ENCODE measurements around the gene SERPINH1. TPM values are rescaled to one million over a fixed set of nuclear protein-coding genes. Genes with fewer than 3 reads are reported as not detected.

The SERPINH1 gene
- total and polyA plus RNA-seq, 8 donors = 15.4 to 297 (median 48.4) TPM

DNA sequence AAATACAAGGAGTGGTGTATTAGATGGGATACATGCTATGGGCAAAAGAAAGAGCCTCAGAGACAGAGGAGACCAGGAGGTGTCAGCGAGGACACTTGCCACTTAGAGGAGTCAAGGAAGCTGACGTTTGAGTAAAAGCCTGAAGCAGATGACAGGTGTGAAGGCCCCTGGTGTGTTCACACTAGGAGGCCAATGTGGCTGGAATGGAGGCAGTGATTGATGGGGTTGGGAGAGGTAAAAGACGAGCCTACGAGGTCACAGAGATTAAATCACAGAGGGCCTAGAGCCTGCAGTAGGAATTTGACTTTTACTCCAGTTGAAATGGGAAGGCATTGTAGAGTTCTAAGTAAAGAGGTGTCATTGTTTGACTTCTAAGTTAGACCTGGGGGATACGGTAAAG is 24.3 kb upstream of the SERPINH1 start:
- no peak overlapping the region for H3K27ac ChIP-seq
- TF ChIP-seq POLR2A (IDR thresholded peaks at IDR 0.05) (no peak), POLR2AphosphoS5 (IDR thresholded peaks at IDR 0.05) (no peak), EP300 (IDR thresholded peaks at IDR 0.05) (no peak)
- TF ChIP-seq, protein P1, sequence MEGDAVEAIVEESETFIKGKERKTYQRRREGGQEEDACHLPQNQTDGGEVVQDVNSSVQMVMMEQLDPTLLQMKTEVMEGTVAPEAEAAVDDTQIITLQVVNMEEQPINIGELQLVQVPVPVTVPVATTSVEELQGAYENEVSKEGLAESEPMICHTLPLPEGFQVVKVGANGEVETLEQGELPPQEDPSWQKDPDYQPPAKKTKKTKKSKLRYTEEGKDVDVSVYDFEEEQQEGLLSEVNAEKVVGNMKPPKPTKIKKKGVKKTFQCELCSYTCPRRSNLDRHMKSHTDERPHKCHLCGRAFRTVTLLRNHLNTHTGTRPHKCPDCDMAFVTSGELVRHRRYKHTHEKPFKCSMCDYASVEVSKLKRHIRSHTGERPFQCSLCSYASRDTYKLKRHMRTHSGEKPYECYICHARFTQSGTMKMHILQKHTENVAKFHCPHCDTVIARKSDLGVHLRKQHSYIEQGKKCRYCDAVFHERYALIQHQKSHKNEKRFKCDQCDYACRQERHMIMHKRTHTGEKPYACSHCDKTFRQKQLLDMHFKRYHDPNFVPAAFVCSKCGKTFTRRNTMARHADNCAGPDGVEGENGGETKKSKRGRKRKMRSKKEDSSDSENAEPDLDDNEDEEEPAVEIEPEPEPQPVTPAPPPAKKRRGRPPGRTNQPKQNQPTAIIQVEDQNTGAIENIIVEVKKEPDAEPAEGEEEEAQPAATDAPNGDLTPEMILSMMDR (IDR thresholded peaks at IDR 0.05) = no peak
- no peak overlapping the region for H3K4me3 ChIP-seq
- H3K4me1 ChIP-seq = peaks cover 0 to 10% (median 0%) of the 10 kb centered on the region in 4 donors
- H3K27me3 ChIP-seq = no peaks in the 10 kb centered on the region
- WGBS, 5 donors = 80 to 90% (median 88%) methylated on average over 5 of the region's 5 CpGs
- H3K36me3 ChIP-seq = no peaks in the 10 kb centered on the region
- no peaks in the 10 kb centered on the region for H3K9me3 ChIP-seq
- intact Hi-C loops (cut with DNase I; ENCODE audit: low total_unique reads) = loop anchor here (10.0 kb wide), 1 partner anchor 253 kb away; no protein-coding TSS in a partner anchor
- no peak for DNase-seq

DNA sequence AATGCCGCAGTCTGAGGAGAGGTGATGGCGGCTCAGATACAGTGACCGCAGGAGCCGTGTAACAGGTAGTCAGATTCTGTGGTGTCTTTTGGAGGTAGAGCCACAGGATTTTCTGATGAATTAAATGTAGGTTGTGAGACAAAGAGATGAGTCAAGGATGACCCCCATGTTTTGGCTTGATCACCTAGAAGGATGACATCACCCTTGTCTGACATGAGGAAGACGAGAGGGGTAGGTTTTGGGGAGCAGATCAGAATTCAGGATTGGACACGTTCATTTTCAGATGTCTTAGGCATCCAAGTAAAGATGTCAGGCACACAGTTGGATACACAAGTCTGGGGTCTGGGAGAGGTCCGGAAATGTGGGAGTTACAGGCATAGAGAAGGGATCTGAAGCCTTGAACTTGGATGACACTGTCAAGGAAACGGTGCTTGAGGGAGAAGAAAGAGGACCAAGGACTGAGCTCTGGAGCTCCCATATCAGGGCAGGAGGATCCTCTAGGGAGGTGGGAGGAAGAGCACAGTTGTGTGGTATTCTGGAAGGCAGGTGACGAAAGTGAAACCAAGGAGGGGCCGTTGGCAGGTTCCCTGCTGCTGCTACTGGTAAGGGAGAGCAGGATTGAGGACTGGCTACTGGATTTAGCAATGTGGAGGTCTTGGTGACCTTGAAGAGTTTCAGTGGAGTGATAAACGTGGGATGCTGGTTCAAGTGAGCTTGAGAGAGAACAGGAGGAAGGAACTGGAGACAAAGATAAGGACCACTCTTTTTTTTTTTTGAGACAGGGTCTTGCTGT is 23.7 kb upstream of the SERPINH1 start:
- Histone ChIP-seq H3K4me1 (peaks cover 0 to 10% (median 0%) of the 10 kb centered on the region in 4 donors), H3K4me3 (no peak overlapping the region), H3K27ac (no peak overlapping the region), H3K27me3 (no peaks in the 10 kb centered on the region), H3K9me3 (no peaks in the 10 kb centered on the region), H3K36me3 (no peaks in the 10 kb centered on the region)
- DNase-seq = no peak
- intact Hi-C loops (cut with DNase I; ENCODE audit: low total_unique reads) = loop anchor here (10.0 kb wide), 1 partner anchor 254 kb away; no protein-coding TSS in a partner anchor
- TF ChIP-seq POLR2AphosphoS5 (IDR thresholded peaks at IDR 0.05) = no peak
- no peak for TF ChIP-seq EP300 (IDR thresholded peaks at IDR 0.05)
- TF ChIP-seq POLR2A (IDR thresholded peaks at IDR 0.05) = no peak
- TF ChIP-seq, protein P1 (IDR thresholded peaks at IDR 0.05) = no peak
- whole genome bisulfite sequencing, 5 donors = 77 to 80% (median 79%) methylated on average over 11 of the region's 11 CpGs

DNA sequence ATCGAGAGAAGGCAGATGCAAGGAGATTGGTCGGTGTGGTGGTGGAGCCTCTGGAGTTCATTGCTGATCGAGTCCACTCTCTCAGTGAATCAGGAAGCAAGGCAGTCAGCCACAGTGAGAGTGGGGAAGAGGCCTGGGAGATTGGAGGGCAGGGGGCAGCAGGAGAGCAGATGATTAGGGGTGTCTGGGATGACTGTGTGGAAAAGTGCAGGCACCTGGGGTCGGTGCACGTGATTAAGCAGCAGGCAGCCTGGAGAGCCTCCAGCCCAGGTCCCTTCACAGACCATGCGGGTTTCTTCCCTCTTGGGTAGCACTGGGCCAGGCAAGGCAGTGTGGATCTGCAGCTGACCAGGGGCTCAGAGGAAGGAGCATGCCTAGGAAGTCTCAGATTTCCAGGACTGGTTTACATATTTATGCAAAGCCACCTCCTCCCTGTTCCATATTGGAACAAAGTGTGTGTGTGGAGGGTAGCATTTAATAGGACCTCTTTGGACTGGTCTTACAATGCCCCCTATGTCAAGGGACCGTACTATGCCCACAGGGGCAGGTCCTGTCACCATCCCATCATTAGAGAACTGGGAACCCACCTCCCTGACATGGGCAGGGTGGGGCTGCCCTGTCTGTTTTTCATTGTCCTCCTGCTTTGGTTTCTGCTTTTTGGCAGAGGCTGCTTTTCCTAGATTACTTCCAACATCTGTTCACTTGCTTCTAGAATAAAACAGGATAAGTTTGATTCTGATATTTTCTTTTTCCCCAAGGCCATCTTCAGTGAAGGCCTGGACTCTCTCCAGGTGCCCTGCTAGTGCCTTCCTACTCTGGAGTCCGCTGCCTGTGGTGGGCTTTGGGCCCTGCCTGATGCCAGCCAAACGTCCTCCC is 22.4 kb upstream of the SERPINH1 start:
- TF ChIP-seq, protein P1 (IDR thresholded peaks at IDR 0.05) = no peak
- TF ChIP-seq EP300 (IDR thresholded peaks at IDR 0.05) = no peak
- TF ChIP-seq POLR2AphosphoS5 (IDR thresholded peaks at IDR 0.05) = no peak
- TF ChIP-seq POLR2A (IDR thresholded peaks at IDR 0.05) = no peak
- intact Hi-C loops (cut with DNase I; ENCODE audit: low total_unique reads) = loop anchor here (10.0 kb wide), 1 partner anchor 255 kb away; no protein-coding TSS in a partner anchor
- Histone ChIP-seq H3K36me3 (no peaks in the 10 kb centered on the region), H3K27me3 (no peaks in the 10 kb centered on the region), H3K4me1 (no peaks in the 10 kb centered on the region), H3K27ac (no peak overlapping the region), H3K9me3 (no peaks in the 10 kb centered on the region), H3K4me3 (no peak overlapping the region)
- 67 to 79% (median 71%) methylated on average over 9 of the region's 9 CpGs for WGBS, 5 donors
- no peak for DNase-seq

Data from stomach (tissue), 9 donors.